Measurements from ENCODE around the gene SRRM4.
"Not testable (repeated sequence)": the region's sequence is repeated elsewhere in the genome, so short reads cannot be mapped to it uniquely, and the experiment has no call there.

The SRRM4 gene

GRCh38 chr12:119071176-119071575 is 89.8 kb downstream of the SRRM4 start:
- DNase-seq (ENCODE audit: low read depth), result no peak

DNA sequence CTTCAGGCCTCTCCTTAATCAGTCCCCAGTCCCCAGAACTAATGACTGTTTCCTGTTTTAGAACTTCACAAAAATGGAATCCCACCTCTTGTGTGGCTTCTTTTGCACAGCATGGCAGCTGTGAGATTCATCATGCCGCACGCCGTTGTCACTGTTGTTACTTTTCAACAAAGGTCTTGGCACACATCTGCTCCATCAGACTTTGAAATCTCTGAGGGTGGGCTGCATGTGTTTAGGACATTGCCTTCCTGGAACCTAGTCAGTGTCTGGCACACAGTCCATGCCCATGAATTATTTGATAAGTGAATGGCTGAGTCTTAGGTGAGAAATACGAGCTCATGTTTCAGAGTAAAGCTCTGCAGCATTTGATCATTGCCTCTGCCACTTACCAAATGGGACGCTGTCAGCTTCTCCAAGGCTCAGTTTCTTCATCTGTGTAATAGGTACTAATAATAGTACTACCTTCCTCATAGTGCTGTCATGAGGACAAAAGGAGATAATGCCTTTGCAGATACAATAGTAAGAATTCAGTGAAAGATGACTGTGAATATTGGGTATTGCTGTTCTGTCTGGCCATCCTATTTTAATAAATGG is 90.4 kb downstream of the SRRM4 start:
- DNase-seq (ENCODE audit: low read depth), result no peak

DNA sequence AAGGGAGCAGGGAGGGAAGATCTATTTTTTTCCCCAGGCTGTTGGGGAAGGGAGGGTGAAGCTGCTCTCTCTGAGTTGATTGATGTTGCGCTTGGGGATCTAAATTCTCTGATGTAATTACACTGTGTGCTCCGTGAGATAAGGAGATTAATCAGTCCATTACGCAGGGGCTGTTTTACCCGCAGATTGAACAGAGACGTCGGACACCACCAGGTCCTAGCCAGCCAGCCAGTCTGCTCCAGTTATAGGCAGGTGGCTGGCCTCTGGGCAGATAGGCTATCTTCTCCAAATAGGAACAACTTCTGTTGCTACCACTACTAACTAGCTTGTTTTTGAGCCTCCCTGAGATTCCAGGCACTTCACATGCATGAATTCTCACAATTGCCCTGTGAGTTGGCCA is 91.1 kb downstream of the SRRM4 start:
- DNase-seq (ENCODE audit: low read depth), result no peak

DNA sequence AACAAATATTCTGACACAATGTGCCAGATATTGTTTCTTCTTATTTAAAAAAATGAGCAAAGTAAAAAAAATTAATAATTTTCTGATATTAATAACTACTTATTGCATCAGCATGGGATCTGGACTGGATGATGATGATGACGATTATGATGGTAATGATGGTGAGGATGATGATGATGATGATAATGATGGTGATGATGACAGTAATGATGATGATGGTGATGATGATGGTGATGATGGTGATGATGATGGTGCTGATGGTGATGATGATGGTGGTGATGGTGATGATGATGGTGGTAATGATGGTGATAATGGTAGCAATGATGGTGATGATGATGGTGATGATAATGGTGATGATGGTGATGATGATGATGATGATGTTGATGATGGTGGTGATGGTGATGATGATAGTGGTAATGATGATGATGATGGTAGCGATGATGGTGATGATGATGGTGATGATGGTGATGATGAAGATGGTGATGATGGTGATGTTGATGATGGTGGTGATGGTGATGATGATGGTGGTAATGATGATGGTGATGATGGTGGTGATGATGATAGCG is 94.0 kb downstream of the SRRM4 start:
- no peak for DNase-seq (ENCODE audit: low read depth)

- no peak for DNase-seq (ENCODE audit: low read depth)
Observed at GRCh38 chr12:119075918-119076317, 94.6 kb downstream of the SRRM4 start.

DNA sequence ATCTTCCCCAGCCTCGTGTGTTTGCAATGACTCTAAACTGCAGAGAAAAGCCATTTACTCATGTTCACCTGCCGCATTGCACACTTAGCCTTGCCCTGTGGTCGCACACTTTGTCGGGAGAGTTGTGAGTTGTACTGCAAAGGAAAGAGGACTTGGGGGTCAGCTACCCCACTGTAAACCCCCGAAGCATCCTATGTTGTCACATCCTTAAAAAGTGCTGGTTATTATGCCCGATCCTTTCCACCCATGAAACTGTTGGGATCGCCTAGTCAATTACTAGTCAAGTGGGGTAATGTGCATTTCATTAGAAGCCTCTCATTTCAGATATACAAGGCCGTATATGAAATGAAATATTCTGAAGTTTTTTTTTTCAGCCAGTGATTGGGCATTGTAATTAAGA is 98.2 kb downstream of the SRRM4 start:
- DNase-seq (ENCODE audit: low read depth), result no peak

DNA sequence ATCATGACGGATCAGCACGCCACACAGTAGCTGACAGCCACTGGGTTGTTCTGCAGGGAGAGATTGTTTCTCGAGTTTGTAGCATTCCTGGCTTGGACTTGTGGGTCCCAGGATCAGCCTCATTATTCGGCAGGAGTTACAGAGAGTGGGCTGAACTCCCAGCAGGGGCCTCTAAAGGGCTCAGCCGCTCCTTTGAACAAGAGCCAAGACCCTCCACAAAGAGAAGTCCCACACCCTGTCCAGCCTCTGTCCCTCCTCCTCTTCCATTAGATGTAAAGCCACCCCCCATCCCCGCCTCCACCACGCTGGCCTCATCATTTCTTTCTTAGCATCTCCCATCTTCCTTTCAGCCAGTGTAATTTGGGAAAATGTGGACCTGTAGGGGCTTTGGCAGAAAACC is 100.7 kb downstream of the SRRM4 start:
- DNase-seq (ENCODE audit: low read depth), result no peak

GRCh38 chr12:119082496-119082895 is 101.2 kb downstream of the SRRM4 start:
- no peak for DNase-seq (ENCODE audit: low read depth)

GRCh38 chr12:119088685-119089379 is 107.5 kb downstream of the SRRM4 start:
- no peak for DNase-seq (ENCODE audit: low read depth)

DNA sequence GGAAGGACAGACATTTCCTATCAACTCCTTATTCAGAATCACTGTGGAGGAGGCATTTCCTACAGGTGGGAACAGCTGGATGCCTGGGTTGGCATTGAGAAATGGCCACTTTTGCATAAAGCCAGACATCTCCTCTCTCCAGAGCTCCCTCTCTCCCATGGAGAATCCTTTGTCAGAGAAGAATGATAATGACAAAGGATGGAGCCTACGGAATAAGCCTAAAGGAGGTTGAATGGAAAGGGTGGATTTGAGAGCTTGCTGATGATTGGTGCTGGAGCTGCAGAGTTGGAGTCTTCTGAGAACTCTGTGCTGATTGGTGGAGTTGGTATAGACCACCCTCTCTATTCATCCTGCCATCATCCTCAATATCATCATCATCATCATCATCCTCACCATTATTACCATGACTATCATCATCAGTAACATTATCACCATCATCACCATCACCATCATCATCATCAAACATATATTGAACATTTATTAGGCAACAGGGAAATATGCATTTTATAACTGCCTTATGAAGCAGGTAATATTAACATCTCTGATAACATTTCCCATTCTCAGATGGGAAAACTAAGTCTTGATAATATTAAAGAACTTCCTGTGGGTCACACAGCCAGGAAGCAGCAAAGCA is 108.2 kb downstream of the SRRM4 start:
- DNase-seq (ENCODE audit: low read depth), result no peak

- no peak for DNase-seq (ENCODE audit: low read depth)
Observed at GRCh38 chr12:119090276-119090675, 108.9 kb downstream of the SRRM4 start.

- no peak for DNase-seq (ENCODE audit: low read depth)
Observed at GRCh38 chr12:119090865-119091264, 109.5 kb downstream of the SRRM4 start.

- DNase-seq (ENCODE audit: low read depth), result no peak
Observed at GRCh38 chr12:119096429-119097202, 115.3 kb downstream of the SRRM4 start.

- no peak for DNase-seq (ENCODE audit: low read depth)
Observed at GRCh38 chr12:119100933-119101332, 119.6 kb downstream of the SRRM4 start.

GRCh38 chr12:119102274-119102673 is 120.9 kb downstream of the SRRM4 start:
- DNase-seq (ENCODE audit: low read depth), result no peak

GRCh38 chr12:119102714-119103113 is 121.4 kb downstream of the SRRM4 start:
- no peak for DNase-seq (ENCODE audit: low read depth)

- not testable (repeated sequence) for DNase-seq (ENCODE audit: low read depth)
Observed at GRCh38 chr12:119104969-119105368, 123.6 kb downstream of the SRRM4 start.

DNA sequence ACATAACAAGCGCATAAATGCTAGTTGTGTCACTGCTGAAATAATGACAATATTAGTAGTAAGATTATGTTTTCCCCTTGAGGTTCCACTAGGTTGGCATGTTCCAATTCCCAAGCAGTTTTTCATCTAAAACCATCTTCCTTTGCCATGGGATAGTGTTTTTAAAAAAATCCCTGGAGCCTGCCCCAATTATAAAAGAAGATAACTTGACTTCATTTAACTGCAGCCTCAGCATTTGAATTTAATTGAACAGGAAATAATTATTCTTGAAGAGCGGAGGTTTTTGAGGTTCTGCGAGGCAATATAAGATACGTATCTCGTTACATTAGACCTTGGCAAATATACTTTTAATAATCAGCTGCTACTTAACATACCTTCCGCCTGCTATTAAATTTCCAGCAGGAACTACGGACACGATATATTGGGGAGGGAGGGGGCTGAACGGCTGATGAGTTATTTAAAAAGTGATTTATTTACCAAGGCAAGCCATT is 132.2 kb downstream of the SRRM4 start:
- DNase-seq (ENCODE audit: low read depth), result no peak

- DNase-seq (ENCODE audit: low read depth), result no peak
Observed at GRCh38 chr12:119114294-119114693, 133.0 kb downstream of the SRRM4 start.

DNA sequence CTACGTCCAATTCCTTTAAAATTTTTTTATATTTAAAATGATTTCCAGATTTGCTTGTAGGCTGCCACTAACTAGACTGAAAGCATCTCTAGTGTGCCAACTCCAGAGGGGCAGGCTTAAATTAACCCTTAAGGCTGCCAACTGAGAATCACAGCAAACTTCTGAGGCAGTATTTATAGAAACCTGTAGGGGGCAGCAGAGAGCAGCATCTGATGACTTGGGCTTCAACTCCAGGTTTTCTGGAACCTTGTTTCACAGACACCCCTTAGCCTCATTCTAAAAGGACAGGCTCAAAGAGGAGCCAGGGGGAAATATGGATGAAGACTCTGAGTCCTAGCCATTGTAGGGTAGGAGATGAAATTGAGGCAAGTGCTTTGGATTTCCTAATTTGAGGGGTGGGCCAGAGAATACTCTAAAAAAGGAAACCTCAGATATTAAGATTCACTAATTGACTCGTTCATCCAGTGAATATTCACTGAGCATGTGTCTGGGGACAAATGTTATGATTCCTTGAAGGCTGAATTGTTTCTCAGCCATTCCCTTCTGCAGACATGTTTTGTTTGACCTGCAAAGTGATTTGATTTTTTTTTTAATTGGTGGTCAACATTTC is 134.1 kb downstream of the SRRM4 start:
- peak; percentile 22 for DNase-seq (ENCODE audit: low read depth)

DNA sequence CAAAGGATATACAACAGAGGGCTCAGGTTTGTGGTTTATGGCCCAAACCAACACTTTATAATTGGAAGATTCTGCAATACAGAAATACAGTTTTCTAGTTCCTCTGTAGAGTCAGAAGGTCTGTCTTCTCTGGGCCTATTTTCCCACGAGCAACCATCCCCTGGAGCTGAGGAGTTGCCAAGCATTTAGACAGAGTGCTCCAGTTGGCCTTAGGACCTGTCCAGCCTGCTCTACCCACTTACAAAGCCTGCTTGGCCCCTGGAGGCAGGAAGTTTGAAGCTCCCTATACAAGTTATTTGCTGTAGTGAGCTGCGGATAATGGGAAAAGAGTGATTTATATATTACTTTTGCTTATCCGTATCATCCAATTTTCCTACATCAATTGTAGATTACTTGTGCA is 136.6 kb downstream of the SRRM4 start:
- no peak for DNase-seq (ENCODE audit: low read depth)

DNA sequence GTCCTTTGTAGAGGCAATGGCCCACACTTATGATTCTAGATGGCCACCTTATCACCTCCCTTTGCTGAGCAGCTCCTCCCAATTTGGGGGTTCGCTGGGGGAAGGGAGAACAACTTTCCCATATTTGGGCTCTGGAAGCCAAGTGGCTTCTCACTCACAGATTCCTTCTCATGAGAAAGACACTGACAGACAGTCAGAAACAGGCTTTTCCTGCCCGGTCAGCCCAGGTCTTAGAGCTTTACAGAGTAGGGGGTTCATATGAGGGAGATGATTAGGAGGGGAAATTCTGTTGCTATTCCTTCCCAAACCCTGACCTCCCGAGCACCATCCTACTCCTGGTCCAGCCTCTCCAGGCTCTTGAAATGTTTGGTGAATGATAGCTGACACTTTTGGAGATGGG is 137.3 kb downstream of the SRRM4 start:
- no peak for DNase-seq (ENCODE audit: low read depth)

Data from ELR (cell line).